Loucy (cell line): ENCODE data around the gene EME1.

Experiments
- H2AFZ ChIP-seq: fragments of 200-600 bp; sonication (generic); 2 replicates; pipeline ENCODE4 v1.6.0; 2016; ENCODE audit warnings: antibody characterized with exemption, mild to moderate bottlenecking, low read length, moderate library complexity
- H3F3A ChIP-seq: fragments of 200-600 bp; 2 replicates; pipeline ENCODE4 v1.6.0; 2016; ENCODE audit warnings: antibody characterized with exemption, low read depth, mild to moderate bottlenecking
- H3K27me3 ChIP-seq: fragments of 200-600 bp; sonication (generic); 2 replicates; pipeline ENCODE4 v1.6.1; 2014; ENCODE audit warnings: low read length, mild to moderate bottlenecking; ENCODE audit not compliant: insufficient read depth, poor library complexity, severe bottlenecking
- H3K36me3 ChIP-seq: fragments of 200-600 bp; sonication (generic); 2 replicates; pipeline ENCODE4 v1.6.1; 2016; ENCODE audit warnings: low read length; ENCODE audit not compliant: insufficient read depth
- H3K4me1 ChIP-seq: fragments of 200-600 bp; sonication (generic); 2 replicates; pipeline ENCODE4 v1.5.1; 2014; ENCODE audit warnings: low read length, mild to moderate bottlenecking; ENCODE audit not compliant: insufficient read depth, poor library complexity, severe bottlenecking
- H3K4me2 ChIP-seq: fragments of 200-600 bp; sonication (generic); 2 replicates; pipeline ENCODE4 v1.6.0; 2014; ENCODE audit warnings: antibody characterized with exemption, low read length, low read depth, mild to moderate bottlenecking; ENCODE audit not compliant: poor library complexity, severe bottlenecking
- H3K4me3 ChIP-seq: fragments of 200-600 bp; sonication (generic); 2 replicates; pipeline ENCODE4 v1.5.1; 2014; ENCODE audit warnings: low read length, mild to moderate bottlenecking, mixed read lengths; ENCODE audit not compliant: poor library complexity, severe bottlenecking
- H3K79me2 ChIP-seq: fragments of 200-600 bp; sonication (generic); 2 replicates; pipeline ENCODE4 v1.6.1; 2014; ENCODE audit warnings: low read length; ENCODE audit not compliant: insufficient read depth
- H3K9ac ChIP-seq: fragments of 200-600 bp; sonication (generic); 2 replicates; pipeline ENCODE4 v1.6.0; 2014; ENCODE audit warnings: mild to moderate bottlenecking, low read depth, low read length, moderate library complexity; ENCODE audit not compliant: poor library complexity, severe bottlenecking
- H3K9me2 ChIP-seq: fragments of 200-600 bp; sonication (generic); replicated peaks from 2 replicates; pipeline ENCODE4 v1.6.1; 2016; ENCODE audit warnings: low read depth, low read length, mixed read lengths
- H3K9me3 ChIP-seq: fragments of 200-600 bp; sonication (generic); 2 replicates; pipeline ENCODE4 v1.6.1; 2014; ENCODE audit warnings: mild to moderate bottlenecking, antibody characterized with exemption, low read length, low read depth; ENCODE audit not compliant: insufficient read depth
- H4K20me1 ChIP-seq: fragments of 200-600 bp; sonication (generic); 2 replicates; pipeline ENCODE4 v1.6.0; 2014; ENCODE audit warnings: antibody characterized with exemption, low read length, mild to moderate bottlenecking; ENCODE audit not compliant: insufficient read depth, poor library complexity, severe bottlenecking
- CTCF ChIP-seq: fragments of 200-600 bp; sonication (generic); conservative IDR thresholded peaks from 2 replicates; pipeline ENCODE4 v1.5.1; 2014; ENCODE audit warnings: mild to moderate bottlenecking, antibody characterized with exemption, low read length
- EZH2phosphoT487 ChIP-seq: fragments of 200-600 bp; IDR thresholded peaks from 2 replicates; pipeline ENCODE4 v1.6.1; 2018; ENCODE audit warnings: antibody characterized with exemption, mild to moderate bottlenecking, moderate library complexity, borderline replicate concordance

The EME1 gene

DNA sequence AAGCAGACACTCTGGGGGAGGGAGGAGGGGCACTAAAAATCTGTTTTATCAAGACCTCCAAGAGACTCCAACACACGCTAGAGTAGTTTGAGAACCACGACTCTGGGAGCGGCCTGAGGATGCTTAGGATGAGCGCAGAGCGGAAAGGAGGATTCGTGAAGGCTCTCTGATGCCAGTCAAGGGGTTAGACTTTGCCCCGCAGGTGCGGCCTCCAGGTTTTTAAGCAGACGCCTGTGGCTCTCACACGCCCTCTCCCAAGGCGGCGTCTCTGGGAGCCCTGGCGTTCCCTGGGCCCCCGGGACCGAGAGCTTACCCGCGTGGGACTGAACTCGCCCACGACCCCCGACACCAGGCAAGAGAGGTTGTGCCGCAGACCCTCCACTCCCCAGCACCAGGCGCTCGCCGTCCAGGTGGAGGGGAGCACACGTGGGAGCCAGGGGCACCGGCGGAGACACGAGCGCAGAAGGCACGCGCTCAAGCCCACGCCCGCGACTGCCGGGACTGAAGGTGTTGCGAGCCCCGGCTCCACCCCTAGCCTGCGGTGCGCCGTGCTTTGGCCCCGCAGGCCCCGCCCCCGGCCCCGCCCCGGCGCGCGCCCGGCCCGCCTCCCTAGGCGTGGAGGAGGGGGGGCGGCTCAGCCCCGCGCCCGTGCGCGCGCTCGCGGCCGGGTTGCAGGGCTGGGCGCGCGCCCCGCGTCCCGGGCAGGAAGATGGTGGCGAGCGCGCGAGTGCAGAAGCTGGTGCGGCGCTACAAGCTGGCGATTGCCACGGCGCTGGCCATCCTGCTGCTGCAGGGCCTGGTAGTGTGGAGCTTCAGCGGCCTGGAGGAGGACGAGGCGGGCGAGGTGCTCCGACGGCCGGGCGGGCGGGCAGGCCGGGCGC, 27.4 kb upstream of the EME1 start, which contains the start of gene XYLT2:
TSS of gene XYLT2 (plus strand) at position 695 of the 881 bp plus-strand sequence. CDS start at position 710, 15 bp downstream.
- H2AFZ ChIP-seq: peak within 1 kb of the TSS; percentile 96

DNA sequence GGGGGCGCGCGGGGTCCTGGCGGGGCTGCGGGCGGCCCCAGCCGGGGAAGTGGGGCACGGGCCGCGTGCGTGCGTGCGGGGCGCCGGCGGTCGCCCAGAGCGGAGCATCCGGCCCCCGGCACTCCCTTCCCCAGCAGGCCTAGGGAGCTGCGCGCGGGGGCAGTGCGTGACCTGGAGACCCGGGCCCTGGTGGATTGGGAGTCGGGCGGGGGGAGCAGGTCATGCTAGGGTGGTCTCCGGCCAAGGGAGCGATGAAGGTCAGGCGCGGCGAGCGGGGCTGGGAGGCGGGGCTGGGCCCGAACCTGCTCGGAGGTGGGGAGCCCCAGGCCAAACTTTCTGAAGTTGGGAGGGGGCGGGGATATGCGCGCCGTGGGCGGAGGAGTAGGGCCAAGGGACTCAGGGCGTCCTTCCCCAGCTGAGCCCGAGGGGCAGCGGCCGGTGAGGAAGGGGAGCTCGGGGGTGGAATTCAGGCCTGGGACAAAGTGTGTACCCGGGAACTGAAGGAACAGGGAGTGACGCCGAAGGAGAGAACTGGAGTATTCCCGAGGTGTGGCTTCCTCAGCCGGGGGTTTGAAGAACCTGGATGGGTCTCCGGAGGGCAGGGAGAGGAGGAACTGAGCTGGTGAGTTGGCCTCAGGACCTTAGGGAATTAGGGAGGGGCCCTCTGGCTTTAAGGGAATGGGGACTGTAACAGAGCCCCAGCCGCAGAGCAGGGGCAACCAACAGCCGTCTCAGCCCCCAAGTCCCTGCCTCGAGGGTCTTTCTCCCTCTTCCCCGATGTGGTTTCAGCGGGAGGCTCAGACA, 26.5 kb upstream of the EME1 start:
- H3K9me3 ChIP-seq: no peaks in the 10 kb centered on the region
- peak overlapping the region; percentile 72 for H2AFZ ChIP-seq
- H3K27me3 ChIP-seq: no peaks in the 10 kb centered on the region
- no peaks in the 10 kb centered on the region for H3K36me3 ChIP-seq
- TF ChIP-seq CTCF: no peak
- no peak for TF ChIP-seq EZH2phosphoT487
- peak overlapping the region; percentile 88 for H3K4me3 ChIP-seq
- peaks cover 40% of the 10 kb centered on the region for H3K4me1 ChIP-seq
- no peaks in the 10 kb centered on the region for H4K20me1 ChIP-seq
- peaks cover 27% of the 10 kb centered on the region for H3K79me2 ChIP-seq
- peak overlapping the region; percentile 97 for H3K4me2 ChIP-seq
- peak overlapping the region; percentile 97 for H3K9ac ChIP-seq
- H3F3A ChIP-seq: no peaks in the 10 kb centered on the region
- no peaks in the 10 kb centered on the region for H3K9me2 ChIP-seq

More for the DNA sequence above, 27.4 kb upstream of the EME1 start, which contains the start of gene XYLT2:
- Histone ChIP-seq H3K4me3 (peak within 1 kb of the TSS; percentile 88), H3K9me2 (no peaks in the 10 kb centered on the region), H3K79me2 (peaks cover 27% of the 10 kb centered on the region), H3K36me3 (no peaks in the 10 kb centered on the region), H3K4me2 (peak within 1 kb of the TSS; percentile 97), H3K27me3 (no peaks in the 10 kb centered on the region), H3K9ac (peak within 1 kb of the TSS; percentile 97), H3F3A (no peaks in the 10 kb centered on the region), H3K9me3 (no peaks in the 10 kb centered on the region), H3K4me1 (peaks cover 40% of the 10 kb centered on the region), H4K20me1 (no peaks in the 10 kb centered on the region)
- no peak for TF ChIP-seq CTCF
- TF ChIP-seq EZH2phosphoT487: no peak

DNA sequence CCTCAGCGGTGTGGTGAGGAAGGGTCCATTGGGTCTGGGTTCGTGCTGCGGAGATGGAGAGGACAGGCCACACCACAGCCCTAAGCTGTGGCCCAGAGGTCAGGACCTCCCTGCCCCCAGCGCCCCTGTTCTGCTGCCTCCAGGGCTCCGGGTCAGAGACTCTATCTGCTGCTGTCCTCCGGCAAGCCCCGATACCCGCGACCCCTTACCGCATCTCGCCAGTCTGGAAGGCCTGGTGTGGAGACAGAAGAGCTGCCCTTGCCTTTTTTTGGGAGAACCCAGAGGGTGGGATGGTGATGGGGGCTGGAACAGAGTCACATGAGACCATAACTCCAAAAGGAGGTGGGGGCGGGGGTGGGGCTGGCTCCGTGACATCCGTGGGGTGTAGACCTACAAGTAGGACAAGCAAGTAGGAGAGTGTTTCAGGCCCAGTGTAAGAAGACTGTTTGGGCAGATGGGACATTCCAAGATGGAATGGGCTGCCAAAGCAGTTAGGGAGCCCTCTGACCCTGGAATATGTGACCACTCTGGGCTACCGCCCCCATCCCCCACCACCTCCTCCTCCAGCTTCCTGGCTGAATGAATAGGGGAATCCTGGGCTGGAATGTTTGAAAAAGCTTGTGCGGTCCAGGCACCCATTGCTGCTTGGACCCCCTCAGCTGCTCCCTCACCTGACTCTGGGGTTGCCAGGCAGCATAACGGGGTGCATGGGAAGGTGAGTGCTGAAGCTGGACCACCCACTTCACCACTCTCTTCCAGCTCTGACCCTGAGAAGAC, 25.7 kb upstream of the EME1 start:
- Histone ChIP-seq H3K9ac (peak overlapping the region; percentile 97), H3K36me3 (no peaks in the 10 kb centered on the region), H3K4me2 (peak overlapping the region; percentile 97), H3K27me3 (no peaks in the 10 kb centered on the region), H3K79me2 (peaks cover 27% of the 10 kb centered on the region), H4K20me1 (no peaks in the 10 kb centered on the region), H3F3A (no peaks in the 10 kb centered on the region), H3K9me2 (no peaks in the 10 kb centered on the region), H3K9me3 (no peaks in the 10 kb centered on the region), H3K4me3 (peak overlapping the region; percentile 88), H2AFZ (no peak overlapping the region), H3K4me1 (peaks cover 40% of the 10 kb centered on the region)
- TF ChIP-seq CTCF (no peak), EZH2phosphoT487 (no peak)
